ENCODE results near the gene TMEM255B. TPM values are rescaled to one million over a fixed set of nuclear protein-coding genes. Genes with fewer than 3 reads are reported as not detected.
A peak's percentile ranks its signal among the peaks of the same experiment; 100 is the strongest.

TMEM255B gene
- total RNA-seq, 8 experiments from 2014 or later: 0.05 to 2.7 (median 0.52) TPM

GRCh38 chr13:113848431-113849260 lies 89.6 kb downstream of the TMEM255B start:
- ATAC-seq (replicated peaks in 6 of 8): peak in 3 of 8 experiments; percentile 11 to 36 (median 19)
- WGBS, 10 experiments: 88 to 100% (median 97%) methylated on average over 1 to 9 of the region's 18 CpGs; no CpG with 5 or more reads in 4 of the 10 experiments

GRCh38 chr13:113849546-113849945 lies 90.5 kb downstream of the TMEM255B start:
- in situ Hi-C loops (cut with MboI; ENCODE audit: low pct_unique_long_range_greater_than_20kb in 2 of 9, low sequenced_read_pairs in 9 of 9, unreplicated experiment in 9 of 9): no loop called here
- Histone ChIP-seq H3K4me1 (replicated peaks in 1 of 2) (peaks cover 6 to 9% of the 10 kb centered on the region in 2 donors), H3K4me3 (no peak overlapping the region), H3K27ac (no peak overlapping the region)
- peak in 3 of 8 experiments; percentile 35 to 49 (median 41) for ATAC-seq (replicated peaks in 6 of 8)
- 4 to 95% (median 56%) methylated on average over 1 to 3 of the region's 3 CpGs; no CpG with 5 or more reads in 2 of the 10 experiments for WGBS, 10 experiments

More at GRCh38 chr13:113848431-113849260, 89.6 kb downstream of the TMEM255B start:
- in situ Hi-C loops (cut with MboI; ENCODE audit: low pct_unique_long_range_greater_than_20kb in 2 of 9, low sequenced_read_pairs in 9 of 9, unreplicated experiment in 9 of 9): no loop called here
- H3K4me3 ChIP-seq: no peak overlapping the region
- H3K27ac ChIP-seq: no peak overlapping the region
- H3K4me1 ChIP-seq (replicated peaks in 1 of 2): peaks cover under 1 to 5% of the 10 kb centered on the region in 2 donors

GRCh38 chr13:113849981-113850721 lies 91.1 kb downstream of the TMEM255B start:
- Histone ChIP-seq H3K27ac (no peak overlapping the region), H3K4me1 (replicated peaks in 1 of 2) (peaks cover 6 to 11% of the 10 kb centered on the region in 2 donors), H3K4me3 (no peak overlapping the region)
- 89 to 100% (median 94%) methylated on average over 1 to 6 of the region's 8 CpGs; no CpG with 5 or more reads in 2 of the 10 experiments for WGBS, 10 experiments
- no peak for ATAC-seq (replicated peaks in 6 of 8)
- in situ Hi-C loops (cut with MboI; ENCODE audit: low pct_unique_long_range_greater_than_20kb in 2 of 9, low sequenced_read_pairs in 9 of 9, unreplicated experiment in 9 of 9): no loop called here

GRCh38 chr13:113850722-113851479 lies 91.9 kb downstream of the TMEM255B start:
- in situ Hi-C loops (cut with MboI; ENCODE audit: low pct_unique_long_range_greater_than_20kb in 2 of 9, low sequenced_read_pairs in 9 of 9, unreplicated experiment in 9 of 9): no loop called here
- Histone ChIP-seq H3K27ac (no peak overlapping the region), H3K4me1 (replicated peaks in 1 of 2) (peaks cover 6 to 11% of the 10 kb centered on the region in 2 donors), H3K4me3 (no peak overlapping the region)
- no peak for ATAC-seq (replicated peaks in 6 of 8)
- 87 to 96% (median 90%) methylated on average over 1 to 3 of the region's 3 CpGs for WGBS, 10 experiments

GRCh38 chr13:113851480-113851803 lies 92.4 kb downstream of the TMEM255B start:
- WGBS, 10 experiments: 71 to 100% (median 93%) methylated on average over 1 of the region's 1 CpG; no CpG with 5 or more reads in 6 of the 10 experiments
- peaks cover 6 to 11% of the 10 kb centered on the region in 2 donors for H3K4me1 ChIP-seq (replicated peaks in 1 of 2)
- ATAC-seq (replicated peaks in 6 of 8): no peak
- no peak overlapping the region for H3K27ac ChIP-seq
- in situ Hi-C loops (cut with MboI; ENCODE audit: low pct_unique_long_range_greater_than_20kb in 2 of 9, low sequenced_read_pairs in 9 of 9, unreplicated experiment in 9 of 9): no loop called here
- H3K4me3 ChIP-seq: no peak overlapping the region

- peaks cover 6 to 11% of the 10 kb centered on the region in 2 donors for H3K4me1 ChIP-seq (replicated peaks in 1 of 2)
- ATAC-seq (replicated peaks in 6 of 8): no peak
- 33 to 90% (median 80%) methylated on average over 1 to 14 of the region's 23 CpGs; no CpG with 5 or more reads in 3 of the 10 experiments for WGBS, 10 experiments
- no peak overlapping the region for H3K27ac ChIP-seq
- in situ Hi-C loops (cut with MboI; ENCODE audit: low pct_unique_long_range_greater_than_20kb in 2 of 9, low sequenced_read_pairs in 9 of 9, unreplicated experiment in 9 of 9): no loop called here
- no peak overlapping the region for H3K4me3 ChIP-seq
Measured at GRCh38 chr13:113851826-113852535, 93.0 kb downstream of the TMEM255B start.

GRCh38 chr13:113852536-113853517 lies 93.8 kb downstream of the TMEM255B start:
- no peak overlapping the region for H3K4me3 ChIP-seq
- no peak for ATAC-seq (replicated peaks in 6 of 8)
- no peak overlapping the region for H3K27ac ChIP-seq
- WGBS, 10 experiments: 29 to 100% (median 71%) methylated on average over 1 to 9 of the region's 22 CpGs; no CpG with 5 or more reads in 4 of the 10 experiments
- H3K4me1 ChIP-seq (replicated peaks in 1 of 2): peaks cover 6 to 11% of the 10 kb centered on the region in 2 donors
- in situ Hi-C loops (cut with MboI; ENCODE audit: low pct_unique_long_range_greater_than_20kb in 2 of 9, low sequenced_read_pairs in 9 of 9, unreplicated experiment in 9 of 9): no loop called here

GRCh38 chr13:113853518-113854237 lies 94.7 kb downstream of the TMEM255B start:
- in situ Hi-C loops (cut with MboI; ENCODE audit: low pct_unique_long_range_greater_than_20kb in 2 of 9, low sequenced_read_pairs in 9 of 9, unreplicated experiment in 9 of 9): no loop called here
- H3K4me3 ChIP-seq: no peak overlapping the region
- ATAC-seq (replicated peaks in 6 of 8): peak in 3 of 8 experiments; percentile 12 to 39 (median 17)
- 47 to 100% (median 60%) methylated on average over 2 to 6 of the region's 11 CpGs; no CpG with 5 or more reads in 4 of the 10 experiments for WGBS, 10 experiments
- peaks cover 6 to 11% of the 10 kb centered on the region in 2 donors for H3K4me1 ChIP-seq (replicated peaks in 1 of 2)
- no peak overlapping the region for H3K27ac ChIP-seq

GRCh38 chr13:113854238-113855011 lies 95.4 kb downstream of the TMEM255B start:
- Histone ChIP-seq H3K4me1 (replicated peaks in 1 of 2) (peaks cover 6 to 11% of the 10 kb centered on the region in 2 donors), H3K27ac (no peak overlapping the region), H3K4me3 (no peak overlapping the region)
- in situ Hi-C loops (cut with MboI; ENCODE audit: low pct_unique_long_range_greater_than_20kb in 2 of 9, low sequenced_read_pairs in 9 of 9, unreplicated experiment in 9 of 9): no loop called here
- 10 to 83% (median 41%) methylated on average over 1 to 13 of the region's 31 CpGs; no CpG with 5 or more reads in 2 of the 10 experiments for WGBS, 10 experiments
- ATAC-seq (replicated peaks in 6 of 8): peak in 7 of 8 experiments; percentile 35 to 70 (median 38)
